SK-N-SH (cell line): ENCODE results near the gene CACNA2D3. TPM values are rescaled to one million over a fixed set of nuclear protein-coding genes. Genes with fewer than 3 reads are reported as not detected.

Experiments
- CTCF ChIA-PET: fragments of 300-600, 350-600 bp; formaldehyde crosslinking; extraction: SDS; loops from one replicate; lab custom pipeline; 2021; lab: Yijun Ruan, JAX
- POLR2A ChIA-PET: fragments of 350-600 bp; sonication (Branson Sonifier 250); formaldehyde crosslinking; extraction: SDS; loops from one replicate; lab custom pipeline; 2020; ENCODE audit warnings: antibody characterized with exemption, inconsistent platforms; lab: Yijun Ruan, JAX
- DNase-seq: peaks from one replicate; pipeline ENCODE4 v3.0.0; 2012
- H2AFZ ChIP-seq: fragments of 200-600 bp; sonication (generic); 2 replicates; pipeline ENCODE4 v1.8.1; 2016; ENCODE audit warnings: antibody characterized with exemption, mild to moderate bottlenecking, low read depth
- H3F3A ChIP-seq: fragments of 200-600 bp; sonication (generic); replicated peaks from 2 replicates; pipeline ENCODE3; 2016; ENCODE audit warnings: antibody characterized with exemption, mild to moderate bottlenecking; ENCODE audit not compliant: insufficient read depth
- H3K27ac ChIP-seq, 2 experiments: fragments of 200-500 bp in 1 of 2; fragments of 200-600 bp in 1 of 2; sonication (Bioruptor generic) in 1 of 2; sonication (generic), shearing (Covaris generic) in 1 of 2; 2 replicates each; pipeline versions ENCODE4 v1.5.1 to v1.6.1; 2014 to 2016; ENCODE audit warnings: low read depth in 2 of 2, inconsistent platforms in 1 of 2, low read length in 1 of 2, mild to moderate bottlenecking in 1 of 2, mixed read lengths in 1 of 2
- H3K27me3 ChIP-seq: fragments of 200-600 bp; sonication (generic), shearing (Covaris generic); 2 replicates; pipeline ENCODE4 v1.6.1; 2016; ENCODE audit warnings: mixed run types; ENCODE audit not compliant: insufficient read depth
- H3K36me3 ChIP-seq, 2 experiments: fragments of 200-500 bp in 1 of 2; fragments of 200-600 bp in 1 of 2; sonication (Bioruptor generic) in 1 of 2; sonication (generic) in 1 of 2; replicated peaks in 1 of 2; 2 replicates each; pipeline versions ENCODE3 to v1.5.1; 2014 to 2016; ENCODE audit warnings: low read length in 1 of 2, mild to moderate bottlenecking in 1 of 2; ENCODE audit not compliant: insufficient read depth in 2 of 2, control insufficient read depth in 1 of 2
- H3K4me1 ChIP-seq, 2 experiments: fragments of 200-500 bp in 1 of 2; fragments of 200-600 bp in 1 of 2; sonication (Bioruptor generic) in 1 of 2; sonication (generic), shearing (Covaris generic) in 1 of 2; 2 replicates each; pipeline versions ENCODE4 v1.5.1 to v1.6.1; 2014 to 2016; ENCODE audit warnings: low read depth in 1 of 2, low read length in 1 of 2, mixed run types in 1 of 2; ENCODE audit not compliant: insufficient read depth in 2 of 2, control insufficient read depth in 1 of 2
- H3K4me2 ChIP-seq: fragments of 200-600 bp; sonication (generic), shearing (Covaris generic); 2 replicates; pipeline ENCODE4 v1.6.1; 2017; ENCODE audit warnings: mixed run types
- H3K4me3 ChIP-seq, 2 experiments: fragments of 200-500 bp in 1 of 2; fragments of 200-600 bp in 1 of 2; sonication (Bioruptor generic) in 1 of 2; sonication (generic), shearing (Covaris generic) in 1 of 2; 2 replicates each; pipeline versions ENCODE4 v1.5.1 to v1.8.1; 2014 to 2016; ENCODE audit warnings: low read depth in 2 of 2, inconsistent platforms in 1 of 2, low read length in 1 of 2, mild to moderate bottlenecking in 1 of 2, mixed read lengths in 1 of 2, moderate library complexity in 1 of 2
- H3K79me2 ChIP-seq: fragments of 200-600 bp; sonication (generic); 2 replicates; pipeline ENCODE4 v1.8.1; 2017; ENCODE audit warnings: mild to moderate bottlenecking; ENCODE audit not compliant: insufficient read depth
- H3K9ac ChIP-seq: fragments of 200-600 bp; sonication (generic); 2 replicates; pipeline ENCODE4 v1.6.1; 2017; ENCODE audit warnings: mixed run types
- H3K9me2 ChIP-seq: fragments of 200-600 bp; sonication (generic); 2 replicates; pipeline ENCODE4 v1.6.1; 2017; ENCODE audit warnings: mixed run types
- H3K9me3 ChIP-seq: fragments of 200-600 bp; sonication (generic); 2 replicates; pipeline ENCODE4 v1.6.1; 2017; ENCODE audit warnings: mixed run types, mild to moderate bottlenecking, moderate library complexity
- H4K20me1 ChIP-seq: fragments of 200-600 bp; sonication (generic); 2 replicates; pipeline ENCODE4 v1.6.1; 2017; ENCODE audit warnings: mild to moderate bottlenecking, mixed run types; ENCODE audit not compliant: insufficient read depth
- CHD2 ChIP-seq: fragments of 150-350 bp; IDR thresholded peaks from 2 replicates; pipeline ENCODE4 v1.6.1; 2018; ENCODE audit warnings: low read length; ENCODE audit not compliant: partially characterized antibody
- ELF1 ChIP-seq: IDR thresholded peaks from 2 replicates; pipeline ENCODE4 v1.4.0; 2012
- EZH2phosphoT487 ChIP-seq: fragments of 200-600 bp; sonication (generic); IDR thresholded peaks from 2 replicates; pipeline ENCODE4 v1.6.1; 2017; ENCODE audit warnings: low read depth, mixed run types, mild to moderate bottlenecking, antibody characterized with exemption, moderate library complexity, borderline replicate concordance
- FOSL2 ChIP-seq: IDR thresholded peaks from 2 replicates; pipeline ENCODE4 v1.4.0; 2012; ENCODE audit warnings: low read depth, mild to moderate bottlenecking, moderate library complexity, borderline replicate concordance
- FOXJ3 ChIP-seq: sonication (generic); formaldehyde crosslinking; IDR thresholded peaks from 2 replicates; pipeline ENCODE4 v1.5.1; 2020; ENCODE audit warnings: mild to moderate bottlenecking, missing genetic modification reagents
- GATA2 ChIP-seq: sonication (generic); formaldehyde crosslinking; IDR thresholded peaks from 2 replicates; pipeline ENCODE4 v1.5.0; 2020; ENCODE audit warnings: mild to moderate bottlenecking, missing genetic modification reagents
- NFIC ChIP-seq: IDR thresholded peaks from 2 replicates; pipeline ENCODE4 v1.4.0; 2012; ENCODE audit warnings: borderline replicate concordance
- POLR2AphosphoS5 ChIP-seq: IDR thresholded peaks from 2 replicates; pipeline ENCODE4 v1.6.1; 2012; ENCODE audit warnings: low read depth, low read length
- RCOR1 ChIP-seq: fragments of 150-350 bp; IDR thresholded peaks from 2 replicates; pipeline ENCODE4 v1.6.1; 2017; ENCODE audit warnings: antibody characterized with exemption, low read length
- RFX5 ChIP-seq: IDR thresholded peaks from 2 replicates; pipeline ENCODE4 v1.6.1; 2012; ENCODE audit warnings: mild to moderate bottlenecking, improper control_type of control experiment, low read length
- RXRA ChIP-seq: IDR thresholded peaks from 2 replicates; pipeline ENCODE4 v1.4.0; 2012; ENCODE audit warnings: low read depth, mild to moderate bottlenecking, borderline replicate concordance
- TEAD4 ChIP-seq: IDR thresholded peaks from 2 replicates; pipeline ENCODE4 v1.4.0; 2012; ENCODE audit warnings: mild to moderate bottlenecking, borderline replicate concordance; ENCODE audit not compliant: insufficient read depth
- ZBTB33 ChIP-seq: IDR thresholded peaks from 2 replicates; pipeline ENCODE4 v1.4.0; 2012; ENCODE audit warnings: low read depth, borderline replicate concordance
- WGBS: methylation state at CpG from one replicate; pipeline ENCODE4 v1.1.6; 2017; ENCODE audit warnings: low lambda C conversion rate; 5-methylcytosine and 5-hydroxymethylcytosine counted together
- polyA plus RNA-seq, 3 experiments: library from polyadenylated mRNA; depleted of rRNA; stranded (reverse); fragments of >200 nt; gene quantifications; 2 replicates each; pipeline ENCODE4 v1.2.3, GENCODE V29; 2012
- TF ChIP-seq, protein P1 (sequence below): fragments of 150-350 bp; IDR thresholded peaks from 2 replicates; pipeline ENCODE4 v1.6.1; 2016; ENCODE audit warnings: mild to moderate bottlenecking, low read depth, low read length
- TF ChIP-seq, protein P2 (sequence below): fragments of 200-600 bp; sonication (generic); IDR thresholded peaks from 2 replicates; pipeline ENCODE4 v1.6.1; 2017; ENCODE audit warnings: antibody characterized with exemption, mild to moderate bottlenecking, moderate library complexity

Gene CACNA2D3
- polyA plus RNA-seq, 1 of the 3 experiments (the other 2 are of a cell fraction), result 0.15 TPM

- no peaks in the 10 kb centered on the region for H4K20me1 ChIP-seq
- no peaks in the 10 kb centered on the region for H3K27me3 ChIP-seq
- no peaks in the 10 kb centered on the region for H3K36me3 ChIP-seq
- no peak for TF ChIP-seq FOXJ3 (CRISPR knock-in tag)
- TF ChIP-seq CHD2, result no peak
- TF ChIP-seq GATA2, result no peak
- no peak for TF ChIP-seq ZBTB33
- no peak for TF ChIP-seq POLR2AphosphoS5
- TF ChIP-seq RFX5, result no peak
- no peak for TF ChIP-seq RXRA
- TF ChIP-seq NFIC, result no peak
- no peak for TF ChIP-seq TEAD4
- TF ChIP-seq RCOR1, result no peak
- TF ChIP-seq, protein P1, sequence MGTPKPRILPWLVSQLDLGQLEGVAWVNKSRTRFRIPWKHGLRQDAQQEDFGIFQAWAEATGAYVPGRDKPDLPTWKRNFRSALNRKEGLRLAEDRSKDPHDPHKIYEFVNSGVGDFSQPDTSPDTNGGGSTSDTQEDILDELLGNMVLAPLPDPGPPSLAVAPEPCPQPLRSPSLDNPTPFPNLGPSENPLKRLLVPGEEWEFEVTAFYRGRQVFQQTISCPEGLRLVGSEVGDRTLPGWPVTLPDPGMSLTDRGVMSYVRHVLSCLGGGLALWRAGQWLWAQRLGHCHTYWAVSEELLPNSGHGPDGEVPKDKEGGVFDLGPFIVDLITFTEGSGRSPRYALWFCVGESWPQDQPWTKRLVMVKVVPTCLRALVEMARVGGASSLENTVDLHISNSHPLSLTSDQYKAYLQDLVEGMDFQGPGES, result no peak
- no peak for TF ChIP-seq ELF1
- TF ChIP-seq, protein P2, sequence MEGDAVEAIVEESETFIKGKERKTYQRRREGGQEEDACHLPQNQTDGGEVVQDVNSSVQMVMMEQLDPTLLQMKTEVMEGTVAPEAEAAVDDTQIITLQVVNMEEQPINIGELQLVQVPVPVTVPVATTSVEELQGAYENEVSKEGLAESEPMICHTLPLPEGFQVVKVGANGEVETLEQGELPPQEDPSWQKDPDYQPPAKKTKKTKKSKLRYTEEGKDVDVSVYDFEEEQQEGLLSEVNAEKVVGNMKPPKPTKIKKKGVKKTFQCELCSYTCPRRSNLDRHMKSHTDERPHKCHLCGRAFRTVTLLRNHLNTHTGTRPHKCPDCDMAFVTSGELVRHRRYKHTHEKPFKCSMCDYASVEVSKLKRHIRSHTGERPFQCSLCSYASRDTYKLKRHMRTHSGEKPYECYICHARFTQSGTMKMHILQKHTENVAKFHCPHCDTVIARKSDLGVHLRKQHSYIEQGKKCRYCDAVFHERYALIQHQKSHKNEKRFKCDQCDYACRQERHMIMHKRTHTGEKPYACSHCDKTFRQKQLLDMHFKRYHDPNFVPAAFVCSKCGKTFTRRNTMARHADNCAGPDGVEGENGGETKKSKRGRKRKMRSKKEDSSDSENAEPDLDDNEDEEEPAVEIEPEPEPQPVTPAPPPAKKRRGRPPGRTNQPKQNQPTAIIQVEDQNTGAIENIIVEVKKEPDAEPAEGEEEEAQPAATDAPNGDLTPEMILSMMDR, result no peak
- no peak overlapping the region for H3K4me3 ChIP-seq
- no peak overlapping the region for H2AFZ ChIP-seq
- H3K4me1 ChIP-seq, result no peaks in the 10 kb centered on the region
- CTCF ChIA-PET, result no interaction called here
- H3K4me2 ChIP-seq, result no peak overlapping the region
- no peak overlapping the region for H3K9ac ChIP-seq
- WGBS, result 39% methylated on average over 3 of the region's 3 CpGs
- DNase-seq, result no peak
- POLR2A ChIA-PET, result no interaction called here
- H3K9me2 ChIP-seq, result no peaks in the 10 kb centered on the region
- H3K9me3 ChIP-seq, result no peaks in the 10 kb centered on the region
- no peak overlapping the region for H3K27ac ChIP-seq
- no peaks in the 10 kb centered on the region for H3K79me2 ChIP-seq
- no peaks in the 10 kb centered on the region for H3F3A ChIP-seq
Observed at GRCh38 chr3:54705730-54706129, 583.4 kb downstream of the CACNA2D3 start.

- H3F3A ChIP-seq, result no peaks in the 10 kb centered on the region
- H3K27ac ChIP-seq, result no peak overlapping the region
- no peaks in the 10 kb centered on the region for H3K9me3 ChIP-seq
- CTCF ChIA-PET, result interaction anchor here (0.7 kb wide), 1 partner anchor 32 kb away, joined by 3 read pairs; no protein-coding TSS in a partner anchor
- H3K36me3 ChIP-seq, result no peaks in the 10 kb centered on the region
- POLR2A ChIA-PET, result no interaction called here
- no peaks in the 10 kb centered on the region for H3K4me1 ChIP-seq
- H3K4me2 ChIP-seq, result no peak overlapping the region
- no peaks in the 10 kb centered on the region for H3K79me2 ChIP-seq
- H4K20me1 ChIP-seq, result no peaks in the 10 kb centered on the region
- DNase-seq, result no peak
- no peaks in the 10 kb centered on the region for H3K27me3 ChIP-seq
- H3K4me3 ChIP-seq, result no peak overlapping the region
- H3K9me2 ChIP-seq, result no peaks in the 10 kb centered on the region
- H3K9ac ChIP-seq, result no peak overlapping the region
- no peak overlapping the region for H2AFZ ChIP-seq
- TF ChIP-seq NFIC, result no peak
- no peak for TF ChIP-seq EZH2phosphoT487
- TF ChIP-seq FOSL2, result no peak
- WGBS, result 28% methylated on average over 3 of the region's 3 CpGs
Observed at GRCh38 chr3:54706738-54707137, 584.4 kb downstream of the CACNA2D3 start.
